ENCODE data around the gene GUF1.

- no peak for TF ChIP-seq SP1 (IDR thresholded peaks at IDR 0.05)
- no peak for TF ChIP-seq FOXM1 (IDR thresholded peaks at IDR 0.05; ENCODE audit: borderline replicate concordance)
These were observed 26.2 kb upstream of the GUF1 start for GRCh38 chr4:44652002-44652401.

Data from HEK293T (cell line).